Measurements from ENCODE around the gene TYK2. TPM values are rescaled to one million over a fixed set of nuclear protein-coding genes. Genes with fewer than 3 reads are reported as not detected.

The TYK2 gene
- total and polyA plus RNA-seq, 2 experiments from 2014 or later = 63.6 to 94.3 TPM

DNA sequence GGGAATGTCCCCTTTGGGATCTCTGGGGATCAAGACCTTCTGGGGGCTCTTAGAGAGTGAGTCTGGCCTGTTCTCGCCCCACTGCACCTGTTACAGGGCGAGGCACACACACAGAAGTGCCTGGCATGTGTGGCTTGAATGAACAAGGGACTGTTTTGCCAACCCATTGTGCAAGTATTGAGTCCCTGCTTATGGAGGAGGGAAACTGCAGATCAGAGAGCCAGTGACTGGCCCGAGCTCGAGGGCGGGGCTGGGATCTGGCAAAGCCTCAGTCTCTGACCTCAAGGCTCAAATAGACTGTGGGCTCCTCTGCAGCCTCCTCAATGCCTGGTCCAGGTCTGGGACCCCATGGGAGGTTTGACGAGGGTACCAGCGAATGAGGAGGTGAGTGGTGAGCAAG lies 52.6 kb downstream of the TYK2 start:
- no peaks in the 10 kb centered on the region for H3K36me3 ChIP-seq (replicated peaks; ENCODE audit: insufficient read depth, low read depth)
- H3K27ac ChIP-seq = no peak overlapping the region
- H3K9me3 ChIP-seq (ENCODE audit: low read depth) = no peaks in the 10 kb centered on the region
- H3K4me3 ChIP-seq = no peak overlapping the region
- H2AFZ ChIP-seq = no peak overlapping the region
- no peak overlapping the region for H3K4me2 ChIP-seq
- no peak for DNase-seq (ENCODE audit: low spot score)
- no peaks in the 10 kb centered on the region for H3K9me2 ChIP-seq (replicated peaks; ENCODE audit: insufficient read depth)
- peaks cover 40% of the 10 kb centered on the region for H3K79me2 ChIP-seq
- TF ChIP-seq EZH2 (IDR thresholded peaks at IDR 0.05; ENCODE audit: borderline replicate concordance) (no peak), EZH2phosphoT487 (IDR thresholded peaks at IDR 0.05; ENCODE audit: low read depth, severe bottlenecking, unreplicated experiment) (no peak)
- TF ChIP-seq, protein P1, sequence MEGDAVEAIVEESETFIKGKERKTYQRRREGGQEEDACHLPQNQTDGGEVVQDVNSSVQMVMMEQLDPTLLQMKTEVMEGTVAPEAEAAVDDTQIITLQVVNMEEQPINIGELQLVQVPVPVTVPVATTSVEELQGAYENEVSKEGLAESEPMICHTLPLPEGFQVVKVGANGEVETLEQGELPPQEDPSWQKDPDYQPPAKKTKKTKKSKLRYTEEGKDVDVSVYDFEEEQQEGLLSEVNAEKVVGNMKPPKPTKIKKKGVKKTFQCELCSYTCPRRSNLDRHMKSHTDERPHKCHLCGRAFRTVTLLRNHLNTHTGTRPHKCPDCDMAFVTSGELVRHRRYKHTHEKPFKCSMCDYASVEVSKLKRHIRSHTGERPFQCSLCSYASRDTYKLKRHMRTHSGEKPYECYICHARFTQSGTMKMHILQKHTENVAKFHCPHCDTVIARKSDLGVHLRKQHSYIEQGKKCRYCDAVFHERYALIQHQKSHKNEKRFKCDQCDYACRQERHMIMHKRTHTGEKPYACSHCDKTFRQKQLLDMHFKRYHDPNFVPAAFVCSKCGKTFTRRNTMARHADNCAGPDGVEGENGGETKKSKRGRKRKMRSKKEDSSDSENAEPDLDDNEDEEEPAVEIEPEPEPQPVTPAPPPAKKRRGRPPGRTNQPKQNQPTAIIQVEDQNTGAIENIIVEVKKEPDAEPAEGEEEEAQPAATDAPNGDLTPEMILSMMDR (IDR thresholded peaks at IDR 0.05; ENCODE audit: poor library complexity) = no peak
- no peaks in the 10 kb centered on the region for H3K27me3 ChIP-seq
- peaks cover 21% of the 10 kb centered on the region for H4K20me1 ChIP-seq (ENCODE audit: insufficient read depth, poor library complexity, severe bottlenecking)
- peaks cover 8% of the 10 kb centered on the region for H3K4me1 ChIP-seq (ENCODE audit: insufficient read depth)
- 95% methylated on average over 7 of the region's 7 CpGs for WGBS (ENCODE audit: low lambda C conversion rate, missing lambda C conversion rate)

DNA sequence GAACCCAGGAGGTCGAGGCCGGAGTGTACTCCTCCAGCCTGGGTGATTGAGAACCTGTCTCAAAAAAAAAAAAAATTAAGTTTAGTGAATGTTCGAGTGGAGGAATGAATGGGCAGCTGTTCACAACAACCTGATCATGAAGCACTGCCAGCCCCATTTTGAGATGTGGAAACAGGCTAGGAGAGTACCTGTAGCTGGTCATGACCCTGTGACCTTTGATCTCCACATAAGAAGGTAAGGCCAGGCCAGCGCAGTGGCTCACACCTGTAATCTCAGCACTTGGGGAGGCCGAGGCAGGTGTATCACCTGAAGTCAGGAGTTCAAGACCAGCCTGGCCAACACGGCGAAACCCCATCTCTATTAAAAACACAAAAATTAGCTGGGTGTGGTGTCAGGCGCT lies 54.6 kb downstream of the TYK2 start:
- Histone ChIP-seq H3K4me1 (ENCODE audit: insufficient read depth) (no peaks in the 10 kb centered on the region), H3K27me3 (no peaks in the 10 kb centered on the region), H3K9me3 (ENCODE audit: low read depth) (no peaks in the 10 kb centered on the region), H2AFZ (no peak overlapping the region), H4K20me1 (ENCODE audit: insufficient read depth, poor library complexity, severe bottlenecking) (peaks cover 7% of the 10 kb centered on the region), H3K36me3 (replicated peaks; ENCODE audit: insufficient read depth, low read depth) (no peaks in the 10 kb centered on the region), H3K4me2 (no peak overlapping the region), H3K27ac (no peak overlapping the region), H3K9me2 (replicated peaks; ENCODE audit: insufficient read depth) (no peaks in the 10 kb centered on the region), H3K4me3 (no peak overlapping the region), H3K79me2 (peaks cover 22% of the 10 kb centered on the region)
- WGBS (ENCODE audit: low lambda C conversion rate, missing lambda C conversion rate) = 94% methylated on average over 8 of the region's 8 CpGs
- TF ChIP-seq, protein P1 (IDR thresholded peaks at IDR 0.05; ENCODE audit: poor library complexity) = no peak
- TF ChIP-seq EZH2 (IDR thresholded peaks at IDR 0.05; ENCODE audit: borderline replicate concordance) = no peak
- TF ChIP-seq EZH2phosphoT487 (IDR thresholded peaks at IDR 0.05; ENCODE audit: low read depth, severe bottlenecking, unreplicated experiment) = no peak
- DNase-seq (ENCODE audit: low spot score) = no peak

- H3K9me3 ChIP-seq (ENCODE audit: low read depth) = no peaks in the 10 kb centered on the region
- no peak overlapping the region for H3K27ac ChIP-seq
- no peaks in the 10 kb centered on the region for H3K9me2 ChIP-seq (replicated peaks; ENCODE audit: insufficient read depth)
- no peak overlapping the region for H3K4me3 ChIP-seq
- no peaks in the 10 kb centered on the region for H3K36me3 ChIP-seq (replicated peaks; ENCODE audit: insufficient read depth, low read depth)
- DNase-seq (ENCODE audit: low spot score) = no peak
- no peak overlapping the region for H2AFZ ChIP-seq
- no peaks in the 10 kb centered on the region for H3K27me3 ChIP-seq
- TF ChIP-seq EZH2phosphoT487 (IDR thresholded peaks at IDR 0.05; ENCODE audit: low read depth, severe bottlenecking, unreplicated experiment) (no peak), EZH2 (IDR thresholded peaks at IDR 0.05; ENCODE audit: borderline replicate concordance) (no peak)
- TF ChIP-seq, protein P1 (IDR thresholded peaks at IDR 0.05; ENCODE audit: poor library complexity) = no peak
- no peak overlapping the region for H3K4me2 ChIP-seq
- no peaks in the 10 kb centered on the region for H3K79me2 ChIP-seq
- 94% methylated on average over 16 of the region's 19 CpGs for WGBS (ENCODE audit: low lambda C conversion rate, missing lambda C conversion rate)
- H3K4me1 ChIP-seq (ENCODE audit: insufficient read depth) = no peaks in the 10 kb centered on the region
- H4K20me1 ChIP-seq (ENCODE audit: insufficient read depth, poor library complexity, severe bottlenecking) = no peaks in the 10 kb centered on the region
These were observed 58.2 kb downstream of the TYK2 start for GRCh38 chr19:10321874-10322835.

Measured in hepatocyte (in vitro differentiated cells).